GM12875 (cell line): ENCODE results near the gene PLGRKT.
A peak's percentile ranks its signal among the peaks of the same experiment; 100 is the strongest.
"Not testable (repeated sequence)": the region's sequence is repeated elsewhere in the genome, so short reads cannot be mapped to it uniquely, and the experiment has no call there.

Experiments used
- H3K4me3 ChIP-seq: one replicate; pipeline ENCODE4 v1.5.1; 2011; ENCODE audit warnings: low read depth, low read length, control low read depth
- TF ChIP-seq, protein P1 (sequence below): IDR thresholded peaks from 2 replicates; pipeline ENCODE4 v1.5.1; 2011; ENCODE audit warnings: low read depth, mild to moderate bottlenecking, control low read depth, inconsistent platforms, low read length, moderate library complexity, borderline replicate concordance; ENCODE audit not compliant: insufficient read depth

PLGRKT gene

DNA sequence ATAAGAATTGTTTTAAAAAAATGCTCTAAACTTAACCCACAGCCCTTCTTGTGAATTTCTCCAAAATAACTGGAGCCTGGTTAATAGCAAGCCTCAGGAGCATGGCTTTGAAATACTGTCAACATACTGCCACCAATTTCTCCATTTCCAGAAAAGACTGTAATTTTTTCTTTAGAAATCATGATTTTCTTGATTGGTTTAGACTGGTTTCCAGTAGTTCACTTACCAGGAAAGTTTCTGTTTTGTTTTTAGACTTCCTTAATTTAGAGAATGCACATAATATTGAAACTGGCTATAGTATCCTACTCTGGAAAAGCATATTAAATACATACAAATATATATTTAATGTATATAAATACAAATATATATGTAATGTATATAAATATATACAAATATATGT is 8.2 kb upstream of the PLGRKT start:
- H3K4me3 ChIP-seq = no peak overlapping the region
- TF ChIP-seq, protein P1, sequence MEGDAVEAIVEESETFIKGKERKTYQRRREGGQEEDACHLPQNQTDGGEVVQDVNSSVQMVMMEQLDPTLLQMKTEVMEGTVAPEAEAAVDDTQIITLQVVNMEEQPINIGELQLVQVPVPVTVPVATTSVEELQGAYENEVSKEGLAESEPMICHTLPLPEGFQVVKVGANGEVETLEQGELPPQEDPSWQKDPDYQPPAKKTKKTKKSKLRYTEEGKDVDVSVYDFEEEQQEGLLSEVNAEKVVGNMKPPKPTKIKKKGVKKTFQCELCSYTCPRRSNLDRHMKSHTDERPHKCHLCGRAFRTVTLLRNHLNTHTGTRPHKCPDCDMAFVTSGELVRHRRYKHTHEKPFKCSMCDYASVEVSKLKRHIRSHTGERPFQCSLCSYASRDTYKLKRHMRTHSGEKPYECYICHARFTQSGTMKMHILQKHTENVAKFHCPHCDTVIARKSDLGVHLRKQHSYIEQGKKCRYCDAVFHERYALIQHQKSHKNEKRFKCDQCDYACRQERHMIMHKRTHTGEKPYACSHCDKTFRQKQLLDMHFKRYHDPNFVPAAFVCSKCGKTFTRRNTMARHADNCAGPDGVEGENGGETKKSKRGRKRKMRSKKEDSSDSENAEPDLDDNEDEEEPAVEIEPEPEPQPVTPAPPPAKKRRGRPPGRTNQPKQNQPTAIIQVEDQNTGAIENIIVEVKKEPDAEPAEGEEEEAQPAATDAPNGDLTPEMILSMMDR = no peak

DNA sequence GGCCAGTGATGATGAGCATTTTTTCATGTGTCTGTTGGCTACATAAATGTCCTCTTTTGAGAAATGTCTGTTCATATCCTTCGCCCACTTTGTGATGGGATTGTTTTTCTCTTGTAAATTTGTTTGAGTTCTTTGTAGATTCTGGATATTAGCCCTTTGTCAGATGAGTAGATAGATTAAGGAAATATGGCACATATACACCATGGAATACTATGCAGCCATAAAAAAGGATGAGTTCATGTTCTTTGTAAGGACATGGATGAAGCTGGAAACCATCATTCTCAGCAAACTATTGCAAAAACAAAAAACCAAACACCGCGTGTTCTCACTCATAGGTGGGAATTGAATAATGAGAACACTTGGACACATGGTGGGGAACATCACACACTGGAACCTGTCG is 7.4 kb upstream of the PLGRKT start:
- not testable (repeated sequence) for H3K4me3 ChIP-seq

DNA sequence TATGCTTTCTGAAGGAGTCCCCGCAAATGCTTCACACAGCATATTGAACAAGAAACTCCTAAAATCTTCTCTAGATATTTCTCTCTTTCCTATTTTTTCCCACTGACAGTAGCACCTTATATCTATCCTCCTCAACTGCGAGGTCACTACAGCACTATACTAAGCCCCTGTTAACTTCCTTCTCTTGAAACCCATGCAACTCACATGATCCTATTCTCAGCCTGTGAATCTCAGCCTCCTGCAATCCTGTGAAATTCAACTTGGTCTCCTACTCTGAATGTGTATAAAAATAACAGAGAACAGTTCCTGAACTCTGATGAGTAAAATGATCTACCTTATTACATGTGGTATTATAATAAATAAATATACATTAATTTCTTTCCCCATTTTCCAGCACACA is 6.1 kb upstream of the PLGRKT start:
- TF ChIP-seq, protein P1 = no peak
- no peak overlapping the region for H3K4me3 ChIP-seq

DNA sequence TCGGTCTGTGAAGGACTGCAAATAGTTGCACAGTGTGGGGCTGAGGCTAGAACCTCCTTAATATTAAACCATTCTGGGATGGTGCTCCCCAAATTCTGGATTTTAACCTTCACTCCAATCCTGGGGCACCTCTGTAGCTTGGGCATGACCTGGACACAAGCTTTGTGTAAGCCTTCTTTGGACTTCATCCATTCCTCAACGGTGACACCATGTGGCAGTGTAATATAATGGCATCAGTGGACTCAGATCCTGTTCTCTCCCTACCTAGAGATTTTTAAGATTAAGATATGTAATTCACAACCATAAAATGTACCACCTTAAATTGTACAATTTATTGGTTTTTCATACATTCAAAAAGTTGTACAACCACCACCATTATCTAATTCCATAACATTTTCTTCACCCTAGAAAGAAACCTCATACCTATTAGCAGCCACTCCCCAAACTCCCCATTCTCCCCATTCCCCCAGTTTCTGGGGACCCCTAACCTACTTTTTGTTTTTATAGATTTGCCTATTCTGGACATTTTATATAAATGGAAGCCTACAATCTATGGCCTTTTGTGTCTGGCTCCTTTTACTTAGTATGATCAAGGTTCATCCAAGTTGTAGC is 4.8 kb upstream of the PLGRKT start:
- TF ChIP-seq, protein P1 = peak; percentile 48; the same call in 1 of the 2 replicates
- H3K4me3 ChIP-seq = no peak overlapping the region

DNA sequence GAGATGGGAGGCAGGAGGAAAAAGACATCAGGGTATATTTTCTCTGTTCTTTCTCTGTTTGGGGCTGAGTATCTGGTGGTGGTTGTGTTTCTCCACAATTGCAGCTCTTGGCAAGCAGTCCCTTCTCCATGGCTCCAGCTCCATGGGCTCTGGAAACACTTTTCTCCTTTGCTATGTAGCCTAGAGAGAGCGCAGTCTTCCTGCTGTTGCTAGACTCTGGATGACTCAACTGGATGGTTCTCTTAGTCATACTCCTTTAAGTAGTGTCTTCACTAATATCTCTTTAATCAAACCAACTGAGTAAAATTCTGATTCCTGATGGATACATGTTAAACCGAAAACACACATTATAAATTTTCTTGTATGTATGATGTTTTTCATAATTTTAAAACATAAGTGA is 3.3 kb upstream of the PLGRKT start:
- no peak overlapping the region for H3K4me3 ChIP-seq
- TF ChIP-seq, protein P1 = no peak

DNA sequence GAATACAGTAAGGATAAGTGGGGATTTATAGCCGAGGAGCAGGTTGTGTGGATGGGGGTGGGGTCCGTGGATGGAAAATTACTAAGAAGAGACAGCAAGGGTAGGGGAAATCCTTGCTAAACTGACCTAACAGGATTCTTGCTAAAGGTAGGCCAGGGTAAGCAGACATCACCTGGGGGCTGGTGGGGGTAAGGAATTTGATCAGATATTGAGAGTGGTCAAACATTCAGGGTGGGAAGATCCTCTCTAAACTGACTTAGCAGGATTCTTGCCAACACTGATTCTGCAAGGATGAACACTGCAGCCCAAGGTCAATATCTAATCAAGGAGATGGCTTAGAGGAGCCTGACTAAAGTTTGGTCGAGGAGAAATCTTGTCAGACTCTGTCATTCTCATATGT is 2.7 kb upstream of the PLGRKT start:
- TF ChIP-seq, protein P1 = no peak

DNA sequence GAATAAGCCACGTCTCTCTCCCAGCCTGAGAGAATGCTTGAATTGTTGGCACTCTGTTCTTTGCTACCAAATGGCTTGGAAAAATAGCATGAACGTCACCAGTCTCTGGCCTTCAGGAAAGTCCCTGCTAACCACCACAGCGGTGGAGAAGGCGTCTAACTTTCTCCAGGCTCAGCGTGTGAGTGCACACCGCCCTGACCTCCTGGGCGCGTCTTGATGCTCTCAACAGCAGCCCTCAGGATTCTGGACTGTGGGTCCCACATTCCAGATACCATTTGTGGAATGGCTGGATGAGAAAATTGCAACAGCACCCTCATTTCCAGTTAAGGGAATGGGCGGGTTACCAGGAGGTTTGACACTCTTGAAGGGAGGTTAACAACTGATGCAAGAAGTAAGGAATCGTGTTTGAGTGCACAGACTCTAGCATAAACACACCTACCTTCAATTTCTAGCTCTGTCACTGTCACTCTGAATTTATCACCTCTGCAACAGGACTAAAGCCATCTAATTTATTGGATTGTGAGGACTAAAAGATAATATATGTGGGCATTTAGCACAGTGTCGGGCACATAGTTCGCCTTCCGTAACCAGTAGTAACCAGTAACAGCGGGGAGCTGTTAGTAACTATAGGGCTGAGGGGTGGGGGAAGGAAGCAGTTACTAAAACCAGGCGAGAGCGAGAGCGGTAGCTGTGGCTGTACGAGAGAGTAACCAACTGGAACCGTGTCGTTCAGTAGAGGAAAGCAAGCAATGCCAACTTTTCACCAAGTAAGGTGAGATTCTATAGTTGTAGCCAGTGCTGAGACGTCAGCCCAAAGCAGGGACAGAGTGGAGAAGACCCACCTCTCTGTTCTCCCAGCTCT is 807 bp upstream of the PLGRKT start:
- TF ChIP-seq, protein P1 = no peak
- peak overlapping the region; percentile 93 for H3K4me3 ChIP-seq

More for the DNA sequence above, 2.7 kb upstream of the PLGRKT start:
- H3K4me3 ChIP-seq = no peak overlapping the region
